ENCODE data around the gene TRPM8.

Gene TRPM8

GRCh38 chr2:234038076-234038802 lies 121.1 kb downstream of the TRPM8 start:
- H3K27me3 ChIP-seq (replicated peaks in 2 of 5; ENCODE audit: control insufficient read depth in 4 of 5, insufficient read depth in 5 of 5, low read length in 4 of 5), result peaks cover 0 to 14% (median 2%) of the 10 kb centered on the region in 5 experiments
- POLR2A ChIA-PET, result no interaction called here
- CTCF ChIA-PET, result no interaction called here
- 100% methylated on average over 1 of the region's 2 CpGs for WGBS (ENCODE audit: insufficient coverage)
- no peak for DNase-seq
- no peaks in the 10 kb centered on the region for H3K36me3 ChIP-seq (ENCODE audit: control insufficient read depth in 4 of 4, insufficient read depth in 4 of 4, low read length in 3 of 4)
- no peak overlapping the region for H3K4me3 ChIP-seq (ENCODE audit: control insufficient read depth in 1 of 7, extremely low read depth in 1 of 7, insufficient read depth in 4 of 7, low read depth in 2 of 7, low read length in 6 of 7)
- H3K9me3 ChIP-seq (ENCODE audit: control extremely low read depth in 1 of 5, control insufficient read depth in 4 of 5, insufficient read depth in 2 of 5, low read depth in 1 of 5, low read length in 4 of 5), result peaks cover 0 to 25% (median 12%) of the 10 kb centered on the region in 5 experiments
- H3K27ac ChIP-seq (ENCODE audit: insufficient read depth in 1 of 2, low read depth in 1 of 2, low read length in 2 of 2, poor library complexity in 1 of 2, severe bottlenecking in 2 of 2), result no peak overlapping the region
- no peaks in the 10 kb centered on the region for H3K4me1 ChIP-seq (ENCODE audit: control extremely low read depth in 1 of 4, control insufficient read depth in 4 of 4, insufficient read depth in 4 of 4, low read length in 3 of 4)

- no peak for DNase-seq
- H3K9me3 ChIP-seq (ENCODE audit: control extremely low read depth in 1 of 5, control insufficient read depth in 4 of 5, insufficient read depth in 2 of 5, low read depth in 1 of 5, low read length in 4 of 5), result no peaks in the 10 kb centered on the region
- POLR2A ChIA-PET, result no interaction called here
- no peak overlapping the region for H3K27ac ChIP-seq (ENCODE audit: insufficient read depth in 1 of 2, low read depth in 1 of 2, low read length in 2 of 2, poor library complexity in 1 of 2, severe bottlenecking in 2 of 2)
- CTCF ChIA-PET, result no interaction called here
- H3K27me3 ChIP-seq (replicated peaks in 2 of 5; ENCODE audit: control insufficient read depth in 4 of 5, insufficient read depth in 5 of 5, low read length in 4 of 5), result peaks cover 0 to 31% (median 8%) of the 10 kb centered on the region in 5 experiments
- H3K4me3 ChIP-seq (ENCODE audit: control insufficient read depth in 1 of 7, extremely low read depth in 1 of 7, insufficient read depth in 4 of 7, low read depth in 2 of 7, low read length in 6 of 7), result no peak overlapping the region
- H3K4me1 ChIP-seq (ENCODE audit: control extremely low read depth in 1 of 4, control insufficient read depth in 4 of 4, insufficient read depth in 4 of 4, low read length in 3 of 4), result no peaks in the 10 kb centered on the region
- H3K36me3 ChIP-seq (ENCODE audit: control insufficient read depth in 4 of 4, insufficient read depth in 4 of 4, low read length in 3 of 4), result no peaks in the 10 kb centered on the region
- WGBS (ENCODE audit: insufficient coverage), result no CpG with 5 or more reads among the region's 1 CpG
Observed at GRCh38 chr2:234044157-234044556, 127.0 kb downstream of the TRPM8 start.

GRCh38 chr2:234046521-234046920 lies 129.3 kb downstream of the TRPM8 start:
- Histone ChIP-seq H3K27me3 (replicated peaks in 2 of 5; ENCODE audit: control insufficient read depth in 4 of 5, insufficient read depth in 5 of 5, low read length in 4 of 5) (peaks cover 0 to 30% (median 7%) of the 10 kb centered on the region in 5 experiments), H3K36me3 (ENCODE audit: control insufficient read depth in 4 of 4, insufficient read depth in 4 of 4, low read length in 3 of 4) (no peaks in the 10 kb centered on the region), H3K4me1 (ENCODE audit: control extremely low read depth in 1 of 4, control insufficient read depth in 4 of 4, insufficient read depth in 4 of 4, low read length in 3 of 4) (no peaks in the 10 kb centered on the region), H3K27ac (ENCODE audit: insufficient read depth in 1 of 2, low read depth in 1 of 2, low read length in 2 of 2, poor library complexity in 1 of 2, severe bottlenecking in 2 of 2) (no peak overlapping the region), H3K4me3 (ENCODE audit: control insufficient read depth in 1 of 7, extremely low read depth in 1 of 7, insufficient read depth in 4 of 7, low read depth in 2 of 7, low read length in 6 of 7) (no peak overlapping the region), H3K9me3 (ENCODE audit: control extremely low read depth in 1 of 5, control insufficient read depth in 4 of 5, insufficient read depth in 2 of 5, low read depth in 1 of 5, low read length in 4 of 5) (no peaks in the 10 kb centered on the region)
- 100% methylated on average over 2 of the region's 3 CpGs for WGBS (ENCODE audit: insufficient coverage)
- ChIA-PET POLR2A (no interaction called here), CTCF (no interaction called here)
- no peak for DNase-seq

- Histone ChIP-seq H3K27ac (ENCODE audit: insufficient read depth in 1 of 2, low read depth in 1 of 2, low read length in 2 of 2, poor library complexity in 1 of 2, severe bottlenecking in 2 of 2) (no peak overlapping the region), H3K9me3 (ENCODE audit: control extremely low read depth in 1 of 5, control insufficient read depth in 4 of 5, insufficient read depth in 2 of 5, low read depth in 1 of 5, low read length in 4 of 5) (no peaks in the 10 kb centered on the region), H3K4me1 (ENCODE audit: control extremely low read depth in 1 of 4, control insufficient read depth in 4 of 4, insufficient read depth in 4 of 4, low read length in 3 of 4) (no peaks in the 10 kb centered on the region), H3K27me3 (replicated peaks in 2 of 5; ENCODE audit: control insufficient read depth in 4 of 5, insufficient read depth in 5 of 5, low read length in 4 of 5) (peaks cover 0 to 31% (median 10%) of the 10 kb centered on the region in 5 experiments), H3K4me3 (ENCODE audit: control insufficient read depth in 1 of 7, extremely low read depth in 1 of 7, insufficient read depth in 4 of 7, low read depth in 2 of 7, low read length in 6 of 7) (no peak overlapping the region), H3K36me3 (ENCODE audit: control insufficient read depth in 4 of 4, insufficient read depth in 4 of 4, low read length in 3 of 4) (no peaks in the 10 kb centered on the region)
- no peak for DNase-seq
- ChIA-PET POLR2A (no interaction called here), CTCF (no interaction called here)
Observed at GRCh38 chr2:234047361-234047760, 130.2 kb downstream of the TRPM8 start.

- no peaks in the 10 kb centered on the region for H3K36me3 ChIP-seq (ENCODE audit: control insufficient read depth in 4 of 4, insufficient read depth in 4 of 4, low read length in 3 of 4)
- POLR2A ChIA-PET, result no interaction called here
- peaks cover 0 to 33% (median 10%) of the 10 kb centered on the region in 5 experiments for H3K27me3 ChIP-seq (replicated peaks in 2 of 5; ENCODE audit: control insufficient read depth in 4 of 5, insufficient read depth in 5 of 5, low read length in 4 of 5)
- H3K27ac ChIP-seq (ENCODE audit: insufficient read depth in 1 of 2, low read depth in 1 of 2, low read length in 2 of 2, poor library complexity in 1 of 2, severe bottlenecking in 2 of 2), result no peak overlapping the region
- no peak for DNase-seq
- H3K9me3 ChIP-seq (ENCODE audit: control extremely low read depth in 1 of 5, control insufficient read depth in 4 of 5, insufficient read depth in 2 of 5, low read depth in 1 of 5, low read length in 4 of 5), result no peaks in the 10 kb centered on the region
- H3K4me3 ChIP-seq (ENCODE audit: control insufficient read depth in 1 of 7, extremely low read depth in 1 of 7, insufficient read depth in 4 of 7, low read depth in 2 of 7, low read length in 6 of 7), result no peak overlapping the region
- CTCF ChIA-PET, result no interaction called here
- H3K4me1 ChIP-seq (ENCODE audit: control extremely low read depth in 1 of 4, control insufficient read depth in 4 of 4, insufficient read depth in 4 of 4, low read length in 3 of 4), result no peaks in the 10 kb centered on the region
- WGBS (ENCODE audit: insufficient coverage), result 100% methylated on average over 1 of the region's 4 CpGs
Observed at GRCh38 chr2:234048049-234048448, 130.9 kb downstream of the TRPM8 start.

- Histone ChIP-seq H3K36me3 (ENCODE audit: control insufficient read depth in 4 of 4, insufficient read depth in 4 of 4, low read length in 3 of 4) (no peaks in the 10 kb centered on the region), H3K9me3 (ENCODE audit: control extremely low read depth in 1 of 5, control insufficient read depth in 4 of 5, insufficient read depth in 2 of 5, low read depth in 1 of 5, low read length in 4 of 5) (no peaks in the 10 kb centered on the region), H3K27ac (ENCODE audit: insufficient read depth in 1 of 2, low read depth in 1 of 2, low read length in 2 of 2, poor library complexity in 1 of 2, severe bottlenecking in 2 of 2) (no peak within 1 kb of the TSS), H3K4me3 (ENCODE audit: control insufficient read depth in 1 of 7, extremely low read depth in 1 of 7, insufficient read depth in 4 of 7, low read depth in 2 of 7, low read length in 6 of 7) (no peak within 1 kb of the TSS), H3K4me1 (ENCODE audit: control extremely low read depth in 1 of 4, control insufficient read depth in 4 of 4, insufficient read depth in 4 of 4, low read length in 3 of 4) (no peaks in the 10 kb centered on the region), H3K27me3 (replicated peaks in 2 of 5; ENCODE audit: control insufficient read depth in 4 of 5, insufficient read depth in 5 of 5, low read length in 4 of 5) (peaks cover 0 to 28% (median 4%) of the 10 kb centered on the region in 5 experiments)
- CTCF ChIA-PET, result no interaction called here
- no peak for DNase-seq
- POLR2A ChIA-PET, result no interaction called here
- WGBS (ENCODE audit: insufficient coverage), result 95% methylated on average over 9 of the region's 9 CpGs
Observed at GRCh38 chr2:234050455-234051135, 133.4 kb downstream of the TRPM8 start, which contains the start of gene SPP2. Gene SPP2 (plus strand): TSS chr2:234050702. CDS start chr2:234050787, 85 bp downstream.

GRCh38 chr2:234051374-234052070 lies 134.3 kb downstream of the TRPM8 start:
- Histone ChIP-seq H3K4me1 (ENCODE audit: control extremely low read depth in 1 of 4, control insufficient read depth in 4 of 4, insufficient read depth in 4 of 4, low read length in 3 of 4) (no peaks in the 10 kb centered on the region), H3K27me3 (replicated peaks in 2 of 5; ENCODE audit: control insufficient read depth in 4 of 5, insufficient read depth in 5 of 5, low read length in 4 of 5) (peaks cover 0 to 27% (median 4%) of the 10 kb centered on the region in 5 experiments), H3K27ac (ENCODE audit: insufficient read depth in 1 of 2, low read depth in 1 of 2, low read length in 2 of 2, poor library complexity in 1 of 2, severe bottlenecking in 2 of 2) (no peak overlapping the region), H3K9me3 (ENCODE audit: control extremely low read depth in 1 of 5, control insufficient read depth in 4 of 5, insufficient read depth in 2 of 5, low read depth in 1 of 5, low read length in 4 of 5) (no peaks in the 10 kb centered on the region), H3K4me3 (ENCODE audit: control insufficient read depth in 1 of 7, extremely low read depth in 1 of 7, insufficient read depth in 4 of 7, low read depth in 2 of 7, low read length in 6 of 7) (no peak overlapping the region), H3K36me3 (ENCODE audit: control insufficient read depth in 4 of 4, insufficient read depth in 4 of 4, low read length in 3 of 4) (no peaks in the 10 kb centered on the region)
- POLR2A ChIA-PET, result no interaction called here
- DNase-seq, result no peak
- WGBS (ENCODE audit: insufficient coverage), result 80% methylated on average over 1 of the region's 4 CpGs
- CTCF ChIA-PET, result no interaction called here

All from common myeloid progenitor, CD34-positive (primary cell).